ENCODE data around the gene C1QTNF1.
A peak's percentile ranks its signal among the peaks of the same experiment; 100 is the strongest.

The C1QTNF1 gene

GRCh38 chr17:78992542-78993212, 31.3 kb upstream of the C1QTNF1 start:
- no peak for DNase-seq (ENCODE audit: low spot score)

DNA sequence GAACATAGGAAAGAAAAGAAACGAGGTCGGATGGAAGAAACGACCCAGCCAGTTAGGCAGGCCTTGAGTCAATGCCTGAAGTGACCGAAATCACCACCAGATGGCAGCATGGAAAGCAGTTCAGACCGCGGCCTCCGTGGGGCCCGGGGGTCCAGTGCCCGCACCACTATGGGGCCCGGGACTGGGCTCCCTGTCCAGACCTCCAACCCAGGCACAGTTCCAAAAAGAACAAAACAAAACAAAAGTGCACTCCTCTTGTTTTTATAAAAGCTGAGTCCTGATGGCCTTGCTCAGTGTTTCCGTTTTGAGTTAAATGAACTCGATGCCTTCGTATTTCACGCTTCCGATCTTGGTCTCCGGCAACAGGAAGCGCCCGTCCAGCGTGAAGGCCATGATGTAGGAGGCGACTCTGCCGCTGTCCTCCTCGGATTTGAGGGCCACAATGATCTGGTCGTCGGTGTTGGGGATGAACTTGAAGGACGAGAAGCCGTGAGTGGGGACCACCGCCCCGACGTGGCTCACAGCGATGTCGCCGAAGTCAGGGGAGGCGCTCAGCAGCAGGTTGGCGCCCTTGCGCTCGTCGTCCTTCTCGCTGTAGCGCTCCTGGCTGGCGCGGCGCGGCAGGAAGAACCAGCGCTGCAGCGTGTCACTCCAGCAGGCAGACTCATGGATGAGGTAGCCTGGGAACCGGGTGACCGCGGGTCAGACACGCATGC, 30.6 kb upstream of the C1QTNF1 start:
- peak; percentile 68 for DNase-seq (ENCODE audit: low spot score)

DNA sequence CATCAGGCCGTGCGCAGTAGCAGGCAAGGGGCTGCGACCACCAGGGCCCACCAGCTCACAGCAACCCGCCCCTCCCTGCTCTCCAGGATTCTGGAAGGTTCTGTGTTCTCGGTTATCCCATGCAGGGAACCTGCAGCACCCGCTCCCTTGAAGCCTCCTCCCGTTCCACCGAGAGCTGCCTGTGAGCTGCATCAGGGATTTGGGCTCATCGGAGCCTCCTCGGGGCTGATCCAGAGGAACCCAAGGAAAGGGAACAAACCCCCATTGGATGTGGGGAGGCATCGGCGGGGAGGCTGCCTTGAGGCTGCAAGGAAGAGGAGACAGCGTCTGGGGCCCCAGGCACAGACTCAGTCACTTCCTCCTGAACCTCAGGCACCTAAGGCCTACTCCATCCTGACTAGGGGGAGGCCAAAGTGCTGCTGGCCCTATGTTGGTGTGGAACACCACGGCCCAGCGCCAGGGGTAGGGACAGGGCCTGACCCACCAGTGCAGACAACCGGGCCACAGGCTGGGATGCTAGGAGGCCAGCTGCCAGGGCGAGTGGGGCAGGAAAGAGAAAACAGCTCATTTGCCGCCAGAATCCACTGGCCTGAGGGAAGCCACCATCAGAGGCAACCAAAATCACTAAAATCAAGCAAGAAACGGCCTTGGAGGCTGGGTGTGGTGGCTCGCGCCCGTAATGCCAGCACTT, 29.8 kb upstream of the C1QTNF1 start:
- no peak for DNase-seq (ENCODE audit: low spot score)

- DNase-seq (ENCODE audit: low spot score), result no peak
These were observed 28.8 kb upstream of the C1QTNF1 start for GRCh38 chr17:78995022-78995760.

DNA sequence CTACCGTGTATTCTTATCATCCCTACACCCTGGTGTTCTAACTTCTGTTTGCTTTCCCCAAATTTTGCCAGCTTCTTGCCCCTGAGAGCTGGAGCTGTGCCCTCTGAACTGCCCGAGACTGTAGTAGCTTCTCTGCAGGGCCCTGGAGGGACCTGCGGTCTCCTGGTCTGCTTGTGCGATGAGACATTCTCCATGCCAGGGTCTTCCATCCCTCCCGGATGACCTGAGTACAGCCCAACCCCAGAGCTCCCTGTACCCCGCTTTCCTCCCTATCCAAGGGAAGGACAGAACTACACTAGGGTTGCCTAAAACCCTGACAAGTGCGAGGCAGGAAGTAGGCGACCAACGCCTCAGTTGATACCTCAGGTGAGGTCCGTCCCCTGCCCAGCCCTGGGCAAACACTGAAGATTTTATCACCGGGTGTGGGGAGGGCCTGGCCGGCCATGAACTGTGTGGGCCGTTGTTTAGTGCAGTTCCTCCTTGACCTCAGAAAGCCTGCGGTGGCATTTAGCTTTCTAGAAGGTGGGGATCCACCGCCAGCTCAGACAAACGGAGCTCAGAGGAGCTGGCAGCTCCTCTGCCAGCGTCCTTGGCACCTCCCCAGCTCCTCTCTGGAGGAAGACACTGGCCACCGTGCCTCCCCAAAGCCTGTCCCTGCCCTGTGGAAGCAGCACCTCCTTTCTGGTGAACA, 28.1 kb upstream of the C1QTNF1 start:
- no peak for DNase-seq (ENCODE audit: low spot score)

DNA sequence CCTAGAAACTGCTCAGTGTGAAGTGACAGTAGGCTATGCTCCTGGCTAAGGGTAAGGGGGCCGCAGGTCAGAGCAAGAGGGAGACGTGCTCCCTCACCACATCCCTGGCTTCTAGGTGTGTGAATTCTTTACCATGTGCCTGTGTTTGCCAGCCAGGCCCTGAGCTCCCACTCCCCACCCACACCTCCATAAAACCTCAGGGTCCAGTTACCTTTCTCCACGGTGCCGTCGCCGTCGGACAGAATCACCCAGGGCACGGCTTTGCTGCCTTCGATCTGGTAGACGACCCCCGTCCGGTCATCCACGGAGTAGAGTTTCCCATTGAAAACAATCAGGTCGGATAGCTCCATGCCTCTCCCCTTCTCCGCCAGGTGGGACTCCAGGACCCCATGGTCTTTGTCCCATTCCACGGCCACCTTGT, 27.2 kb upstream of the C1QTNF1 start:
- no peak for DNase-seq (ENCODE audit: low spot score)

GRCh38 chr17:78997231-78997741, 26.7 kb upstream of the C1QTNF1 start:
- no peak for DNase-seq (ENCODE audit: low spot score)

GRCh38 chr17:78997881-78998280, 26.1 kb upstream of the C1QTNF1 start:
- DNase-seq (ENCODE audit: low spot score), result no peak

- DNase-seq (ENCODE audit: low spot score), result no peak
These were observed 25.5 kb upstream of the C1QTNF1 start for GRCh38 chr17:78998311-78999055.

DNA sequence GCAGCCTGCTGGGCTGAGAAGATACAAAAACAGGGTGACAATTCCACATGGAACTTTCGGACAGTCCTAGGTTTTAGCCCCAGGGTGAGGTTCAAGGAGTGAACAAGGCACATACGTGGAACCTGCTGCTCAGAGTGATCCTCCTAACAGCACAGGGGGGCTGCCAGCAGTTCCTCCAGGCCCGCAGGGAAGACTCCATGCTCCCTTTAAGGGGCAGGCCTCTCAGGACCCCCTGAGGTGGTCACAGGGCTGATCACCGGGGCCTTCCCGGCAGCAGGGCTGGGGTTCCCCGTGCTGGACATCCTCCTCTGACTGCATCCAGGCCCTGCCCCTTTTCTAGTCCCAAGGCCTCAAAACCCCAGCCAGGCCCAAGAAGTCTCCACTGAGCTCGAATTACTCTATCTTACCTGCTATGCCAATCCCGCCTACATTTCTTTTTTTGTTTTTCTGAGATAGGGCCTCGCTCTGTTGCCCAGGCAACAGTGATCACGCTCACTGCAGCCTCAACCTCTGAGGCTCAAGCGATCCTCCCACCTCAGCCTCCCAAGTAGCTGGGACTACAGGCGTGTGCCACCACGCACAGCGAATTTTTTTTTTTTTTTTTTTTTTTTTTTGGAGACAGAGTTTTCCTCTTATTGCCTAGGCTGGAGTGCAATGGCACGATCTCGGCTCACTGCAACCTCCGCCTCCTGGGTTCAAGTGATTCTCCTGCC, 24.8 kb upstream of the C1QTNF1 start:
- no peak for DNase-seq (ENCODE audit: low spot score)

DNA sequence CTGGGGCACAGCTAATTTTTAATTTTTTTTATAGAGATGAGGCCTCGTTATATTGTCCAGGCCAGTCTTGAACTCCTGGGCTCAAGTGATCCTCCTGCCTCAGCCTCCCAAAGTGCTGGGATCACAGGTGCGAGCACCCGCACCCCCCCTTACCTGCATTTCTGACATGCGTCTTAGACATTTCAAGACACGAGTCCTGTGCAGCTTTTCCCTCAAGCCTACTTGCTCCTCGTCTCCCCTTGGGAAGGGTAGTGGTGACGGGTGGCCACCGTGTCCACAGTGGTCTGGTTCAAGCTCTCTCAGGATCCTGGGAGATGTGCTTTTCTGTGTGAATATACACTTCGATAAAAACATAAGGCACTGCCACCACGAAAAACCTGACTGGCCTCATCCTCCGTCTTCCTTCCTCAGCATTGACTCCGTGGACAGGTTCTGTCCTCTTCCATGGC, 24.0 kb upstream of the C1QTNF1 start:
- no peak for DNase-seq (ENCODE audit: low spot score)

GRCh38 chr17:79000396-79001189, 23.4 kb upstream of the C1QTNF1 start:
- no peak for DNase-seq (ENCODE audit: low spot score)

- no peak for DNase-seq (ENCODE audit: low spot score)
These were observed 22.6 kb upstream of the C1QTNF1 start for GRCh38 chr17:79001190-79002020.

- DNase-seq (ENCODE audit: low spot score), result no peak
These were observed 21.7 kb upstream of the C1QTNF1 start for GRCh38 chr17:79002291-79002690.

DNA sequence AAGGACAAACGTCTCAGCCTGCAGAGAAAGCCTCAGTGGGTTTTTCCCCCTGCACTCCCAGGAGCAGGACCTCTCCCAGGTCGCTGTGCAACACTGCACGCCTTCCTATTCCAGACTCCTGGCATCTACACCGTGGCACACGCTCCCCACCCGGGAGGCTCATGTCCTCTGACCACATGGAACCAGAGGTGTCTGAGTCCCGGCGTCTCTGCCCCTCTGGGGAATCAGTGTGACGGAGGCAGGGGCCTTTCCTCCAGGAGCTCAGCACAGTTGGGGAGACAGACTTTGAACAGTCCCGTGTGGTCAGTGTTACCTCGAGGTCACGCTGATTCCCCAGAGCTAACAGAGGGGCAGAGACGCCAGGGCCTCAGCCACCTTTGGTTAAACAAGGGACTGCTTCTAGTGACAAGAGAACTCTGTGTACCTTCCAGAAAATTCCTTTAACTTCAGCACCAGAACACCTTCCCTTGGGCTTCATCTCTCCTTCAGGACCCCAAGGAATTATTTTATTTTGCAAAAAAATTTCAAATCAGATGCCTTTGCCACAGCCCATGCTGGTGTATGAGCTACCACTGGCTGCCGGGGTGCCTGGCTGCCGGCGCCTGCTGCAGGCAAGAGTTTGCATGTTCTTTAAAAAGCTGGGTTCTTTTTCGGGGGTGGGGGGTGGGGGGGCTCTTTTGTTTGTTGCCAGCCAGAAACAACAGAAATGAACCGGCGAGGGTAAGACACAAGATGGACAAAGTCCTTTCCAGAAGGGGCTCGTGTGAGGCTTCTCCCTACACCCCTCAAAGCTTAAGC, 21.0 kb upstream of the C1QTNF1 start:
- DNase-seq (ENCODE audit: low spot score), result no peak

- DNase-seq (ENCODE audit: low spot score), result no peak
These were observed 20.1 kb upstream of the C1QTNF1 start for GRCh38 chr17:79003661-79004411.

All from hematopoietic multipotent progenitor cell treated with erythropoietin and hydrocortisone succinate and interleukin-3 and kit ligand, for 17 days (in vitro differentiated cells).